Right hindlimb (tissue), 1 donor: ENCODE data around the gene MOK.

Source experiments
- DNase-seq: peaks from one replicate; pipeline ENCODE4 v3.0.0-alpha.2; 2018

Gene MOK

DNA sequence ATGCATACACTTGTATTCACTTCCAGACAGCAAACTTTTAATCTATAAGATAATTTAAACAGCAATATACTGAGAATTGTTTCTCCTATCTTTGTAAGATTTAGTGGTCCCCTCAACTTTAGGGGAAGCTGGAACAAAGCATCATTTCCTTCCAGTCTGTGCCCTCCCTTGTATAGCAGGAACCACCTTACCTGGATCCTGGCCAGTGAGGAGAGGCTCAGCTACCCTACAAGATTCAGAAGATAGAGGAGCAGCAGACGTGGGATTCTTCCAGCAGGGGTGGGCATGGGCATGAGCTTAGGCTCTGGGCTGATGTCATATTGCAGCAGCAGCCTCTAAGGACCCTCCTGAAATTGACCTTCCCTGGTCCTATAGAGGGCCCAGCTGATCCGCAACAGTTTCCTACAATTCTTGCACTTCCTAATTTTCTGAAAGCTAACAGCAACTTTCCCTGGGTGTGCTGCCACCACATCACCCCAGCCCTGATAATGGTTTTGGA, 21.3 kb downstream of the MOK start:
- DNase-seq = no peak

DNA sequence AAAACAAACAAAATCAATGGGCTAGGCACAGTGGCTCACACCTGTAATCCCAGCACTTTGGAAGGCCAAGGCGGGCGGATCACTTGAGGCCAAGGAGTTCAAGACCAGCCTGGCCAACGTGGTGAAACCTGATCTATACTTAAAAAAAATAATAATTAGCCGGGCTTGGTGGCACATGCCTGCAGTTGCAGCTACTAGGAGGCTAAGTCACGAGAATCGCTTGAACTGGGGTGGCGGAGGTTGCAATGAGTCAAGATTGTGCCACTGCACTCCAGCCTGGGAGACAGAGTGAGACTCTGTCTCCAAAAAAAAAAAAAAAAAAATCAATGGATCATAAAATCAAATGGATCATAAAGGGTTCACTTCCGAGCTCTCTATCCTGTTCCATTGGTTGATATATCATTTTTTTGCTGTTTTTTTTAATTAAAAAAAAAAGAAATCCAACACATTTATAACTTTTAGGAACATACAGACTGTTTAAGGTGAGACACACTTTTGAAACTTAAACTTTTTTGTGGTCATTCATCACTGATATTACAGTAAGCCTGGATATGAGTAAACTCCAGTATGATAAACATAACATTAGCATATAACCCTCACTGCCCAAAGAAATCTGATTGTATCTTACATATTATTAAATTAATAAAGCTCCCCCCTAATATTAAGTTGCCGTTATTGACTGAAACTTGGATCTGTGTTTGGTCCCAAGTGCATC, 22.1 kb downstream of the MOK start:
- no peak for DNase-seq

DNA sequence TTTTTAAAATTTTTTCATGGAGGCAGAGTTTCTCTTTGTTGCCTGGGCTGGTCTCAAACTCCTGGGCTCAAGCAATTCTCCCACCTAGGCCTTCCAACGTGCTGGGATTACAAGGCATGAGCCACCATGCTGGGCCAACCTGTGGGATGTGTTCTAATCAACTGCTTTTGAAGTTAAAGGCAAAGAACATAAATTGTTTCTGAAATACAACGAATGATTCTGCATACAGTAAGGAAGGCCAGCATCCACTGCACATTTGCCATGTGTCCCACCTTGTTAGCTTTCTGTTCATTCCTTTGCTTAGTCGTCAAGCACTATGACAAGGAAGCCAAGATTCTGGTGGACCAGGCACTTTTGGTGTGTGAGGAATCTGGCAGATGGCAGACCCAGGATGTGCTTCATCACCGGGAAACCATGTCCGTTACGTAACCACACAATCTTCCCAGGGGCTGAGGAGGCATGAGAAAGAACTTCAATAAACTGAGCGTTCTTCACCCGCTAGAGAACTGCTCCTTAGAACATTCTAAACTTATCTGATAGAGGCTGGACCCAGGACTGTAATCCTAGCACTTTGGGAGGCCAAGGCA, 24.5 kb downstream of the MOK start:
- no peak for DNase-seq

DNA sequence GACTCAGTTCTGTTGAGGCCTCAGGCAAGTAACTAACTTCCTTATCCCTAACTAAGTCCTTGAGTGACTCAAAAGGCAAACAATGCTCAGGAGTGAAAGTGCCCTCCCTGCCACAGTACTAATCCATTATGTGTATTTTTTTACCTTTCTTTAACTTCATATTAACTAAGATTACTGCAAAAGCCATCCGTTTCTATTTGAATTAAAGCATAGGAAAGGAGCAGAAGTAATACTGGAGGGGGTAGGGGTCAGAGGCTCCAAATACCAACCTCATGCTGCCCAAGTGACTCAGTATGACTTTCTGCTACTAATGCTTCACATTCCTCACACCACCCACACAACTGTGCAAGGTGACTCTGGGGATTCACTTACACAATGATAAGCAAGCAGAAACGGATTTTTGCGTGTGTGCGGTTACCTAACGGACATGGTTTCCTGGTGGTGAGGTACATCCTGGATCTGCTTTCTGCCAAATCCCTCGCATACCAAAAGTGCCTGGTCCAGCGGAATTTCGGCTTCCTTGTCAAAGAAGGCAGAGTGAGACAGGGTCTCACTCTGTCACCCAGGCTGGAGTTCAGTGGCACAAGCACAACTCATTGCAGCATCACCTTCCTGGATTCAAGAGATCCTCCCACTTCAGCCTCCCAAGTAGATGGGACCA, 25.1 kb downstream of the MOK start:
- DNase-seq = no peak

DNA sequence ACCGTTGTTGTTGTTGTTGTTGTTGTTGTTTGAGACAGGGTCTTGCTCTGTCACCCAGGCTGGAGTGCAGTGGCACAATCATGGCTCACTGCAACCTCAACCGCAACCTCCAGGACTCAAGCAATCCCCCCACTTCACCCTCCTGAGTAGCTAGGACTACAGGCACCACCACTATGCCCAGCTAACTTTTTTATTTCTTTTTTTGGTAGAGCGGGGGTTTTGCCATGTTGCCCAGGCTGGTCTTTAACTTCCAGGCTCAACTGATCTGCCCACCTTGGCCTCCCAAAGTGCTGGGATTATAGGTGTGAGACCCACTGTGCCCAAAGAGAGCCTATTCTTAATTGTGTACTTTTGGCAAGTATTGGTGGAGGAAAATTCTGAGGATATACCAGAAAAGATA, 25.7 kb downstream of the MOK start:
- no peak for DNase-seq

DNA sequence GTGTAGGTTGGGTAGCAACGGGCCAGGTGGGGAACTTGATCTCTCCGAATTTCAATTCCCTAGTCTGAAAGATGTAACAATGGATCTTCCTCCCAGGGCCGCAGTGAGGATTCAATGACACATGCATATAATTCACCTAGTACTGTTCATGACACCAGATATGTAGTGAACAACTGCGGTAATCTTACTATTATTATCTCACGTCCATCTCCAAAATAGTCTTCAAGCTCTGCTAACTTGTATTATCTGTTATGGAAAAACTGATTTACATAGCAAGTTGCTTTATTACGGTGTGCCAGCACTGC, 26.4 kb downstream of the MOK start:
- no peak for DNase-seq

DNA sequence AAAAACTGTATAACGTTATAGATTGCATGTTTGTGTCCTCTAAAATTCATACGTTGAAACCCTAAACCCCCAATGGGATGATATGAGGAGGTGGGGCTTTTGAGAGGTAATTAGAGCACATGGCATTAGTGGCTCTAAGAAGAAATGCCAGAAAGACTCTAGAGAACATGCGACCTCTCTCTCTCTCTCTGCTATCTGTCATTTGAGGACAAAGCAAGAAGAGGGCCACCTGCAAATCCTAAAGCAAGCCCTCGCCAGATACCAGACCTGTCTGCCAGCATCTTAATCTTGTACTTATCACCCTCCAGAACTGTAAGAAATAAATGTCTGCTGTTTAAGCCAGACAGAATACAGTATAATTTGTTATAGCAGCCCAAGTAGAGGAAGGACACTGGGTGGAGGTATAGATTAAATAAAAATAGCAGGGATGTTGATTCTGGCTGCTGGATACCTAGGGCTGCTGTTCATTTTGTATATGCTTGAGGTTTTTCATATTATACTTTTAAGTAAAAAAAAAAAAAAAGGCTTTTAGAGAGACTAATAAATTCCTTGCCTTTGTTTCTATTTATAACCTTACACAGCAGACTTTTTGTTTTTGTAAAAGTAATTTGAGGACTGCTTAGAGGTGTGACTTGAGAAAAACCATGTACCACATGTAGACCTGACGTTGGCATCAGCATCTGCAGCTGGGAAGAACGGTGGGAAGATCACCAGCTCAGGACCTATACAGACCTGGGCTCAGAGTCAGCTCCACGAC, 26.9 kb downstream of the MOK start:
- DNase-seq = no peak

DNA sequence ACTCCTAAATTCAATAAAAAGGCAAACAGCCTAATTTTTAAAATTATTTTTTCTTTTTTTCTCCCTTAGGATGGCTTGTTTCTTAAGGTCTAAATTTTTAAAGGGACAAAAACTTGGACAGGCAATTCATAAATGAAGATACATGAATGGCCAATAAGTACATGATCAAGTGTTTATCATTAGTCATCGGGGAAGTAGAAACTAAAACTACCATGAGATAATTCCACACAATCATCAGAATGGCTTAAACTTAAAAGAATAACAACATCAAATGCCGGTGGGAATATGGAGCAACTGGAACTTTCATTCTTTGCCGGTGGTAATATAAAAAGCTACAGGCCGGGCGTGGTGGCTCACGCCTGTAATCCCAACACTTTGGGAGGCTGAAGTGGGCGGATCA, 29.1 kb downstream of the MOK start:
- no peak for DNase-seq

DNA sequence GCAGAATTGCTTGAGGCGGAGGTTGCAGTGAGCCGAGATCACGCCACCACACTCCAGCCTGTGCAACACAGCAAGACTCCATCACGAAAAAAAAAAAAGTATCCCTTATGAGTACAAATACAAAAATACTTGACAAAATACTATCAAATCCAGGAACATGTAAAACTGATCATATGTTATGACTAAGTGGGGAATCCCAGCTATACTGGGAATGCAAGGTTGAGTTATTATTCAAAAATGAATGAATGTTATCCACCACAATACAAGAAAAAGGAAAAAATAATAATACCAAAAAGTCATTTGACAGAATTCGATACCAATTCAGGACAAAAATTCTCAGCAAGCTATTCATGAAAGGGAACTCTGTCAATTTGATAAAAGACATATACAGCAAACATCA, 32.6 kb downstream of the MOK start:
- DNase-seq = no peak

DNA sequence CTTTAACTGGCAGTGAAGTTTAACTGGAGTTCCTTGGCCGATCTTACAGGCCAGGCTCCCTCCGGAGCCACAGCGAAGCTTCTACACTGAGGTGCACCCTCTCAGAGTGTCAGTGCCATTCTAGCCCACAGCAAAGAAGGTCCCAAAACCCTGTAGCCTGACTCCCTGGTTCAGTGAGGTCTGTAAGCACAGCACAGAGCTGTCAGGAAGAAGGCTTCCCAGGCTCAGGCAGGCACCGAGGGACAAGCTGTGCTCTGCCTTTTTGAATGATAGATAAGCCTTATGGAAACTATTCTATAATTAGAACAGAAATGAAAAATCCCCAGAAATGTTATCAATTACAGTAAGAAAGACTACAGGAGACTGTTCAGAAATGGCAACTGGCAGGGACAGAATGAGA, 40.2 kb downstream of the MOK start:
- DNase-seq = no peak

DNA sequence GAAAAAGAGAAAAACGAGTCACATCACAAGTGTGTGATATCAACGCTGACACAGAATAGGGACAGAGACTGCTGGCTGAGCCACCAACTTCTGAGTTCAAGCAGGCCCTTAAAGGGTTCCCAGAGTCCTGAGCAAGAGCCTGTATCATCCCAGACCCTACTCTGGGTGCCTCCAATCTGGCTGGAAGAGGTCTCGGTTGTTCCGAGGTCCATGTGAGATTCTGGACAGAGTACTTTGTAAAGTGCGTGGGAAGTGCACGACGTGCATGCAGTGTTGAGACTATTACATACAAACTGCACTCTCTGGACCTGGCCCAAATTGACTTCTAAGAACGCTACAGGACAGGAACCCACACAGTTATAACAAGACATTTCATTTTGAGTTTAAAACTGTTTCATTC, 40.6 kb downstream of the MOK start:
- DNase-seq = no peak

DNA sequence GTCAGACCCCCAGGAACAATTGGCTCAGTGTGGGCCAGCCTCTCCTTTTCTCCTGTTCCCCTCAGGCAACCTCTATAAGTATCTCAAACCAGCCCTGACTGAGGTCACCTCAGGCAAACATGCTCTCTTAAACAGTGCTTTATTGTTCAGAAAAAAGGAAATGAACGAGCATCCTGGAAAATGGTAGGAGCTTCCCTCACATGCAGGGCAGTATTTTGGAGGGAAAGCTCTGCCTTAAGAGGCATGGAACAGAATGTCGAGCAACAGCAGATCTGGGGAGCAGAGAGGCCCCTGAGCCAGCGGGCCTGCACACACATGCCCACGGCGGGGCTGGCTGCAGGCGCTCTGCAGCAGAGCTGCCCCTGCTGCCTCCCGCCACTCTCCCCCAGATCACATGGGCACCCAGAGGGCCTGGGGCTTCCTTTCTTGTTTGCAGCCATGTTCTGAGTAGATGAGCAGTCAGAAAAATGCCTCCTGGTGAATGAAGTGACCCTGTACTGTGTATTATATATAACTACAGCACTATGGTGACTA, 42.0 kb downstream of the MOK start:
- DNase-seq = no peak

DNA sequence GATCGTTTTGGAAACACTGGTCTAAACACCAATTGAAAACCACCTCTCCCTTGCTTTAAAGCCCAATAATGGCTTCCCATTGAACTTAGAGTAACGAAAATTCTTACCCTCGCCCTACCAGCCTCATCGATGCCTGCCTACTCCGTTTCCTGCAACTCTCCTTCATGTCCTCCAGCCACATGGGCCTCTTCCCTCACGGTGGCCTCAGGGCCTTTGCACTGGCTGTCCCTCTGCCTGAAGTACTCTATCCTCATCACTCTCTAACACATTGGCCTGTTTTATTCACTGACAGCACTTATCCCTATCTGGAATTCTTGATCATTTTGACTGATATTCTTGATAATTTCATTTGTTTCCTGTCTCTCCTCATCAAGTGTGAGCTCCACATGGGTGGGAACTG, 46.8 kb downstream of the MOK start:
- DNase-seq = no peak

DNA sequence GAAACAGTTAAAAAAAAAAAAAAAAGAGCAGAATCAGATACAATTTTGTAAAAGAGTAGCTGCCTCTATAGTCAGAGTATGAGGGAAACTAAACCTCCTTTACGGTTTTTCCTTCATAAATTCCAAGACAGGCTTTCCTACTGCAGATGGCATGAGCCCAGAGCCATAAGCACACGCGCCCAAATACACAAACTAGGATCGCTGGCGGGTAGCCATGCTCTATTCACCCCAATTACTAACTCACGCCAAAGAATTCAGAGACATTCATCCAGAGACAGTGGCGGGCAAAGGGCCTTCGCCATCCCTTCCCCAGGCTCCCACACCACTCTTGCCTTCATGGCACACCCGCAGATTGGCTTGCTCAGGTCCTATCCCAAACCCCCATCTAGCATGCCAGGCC, 48.2 kb downstream of the MOK start:
- DNase-seq = no peak

DNA sequence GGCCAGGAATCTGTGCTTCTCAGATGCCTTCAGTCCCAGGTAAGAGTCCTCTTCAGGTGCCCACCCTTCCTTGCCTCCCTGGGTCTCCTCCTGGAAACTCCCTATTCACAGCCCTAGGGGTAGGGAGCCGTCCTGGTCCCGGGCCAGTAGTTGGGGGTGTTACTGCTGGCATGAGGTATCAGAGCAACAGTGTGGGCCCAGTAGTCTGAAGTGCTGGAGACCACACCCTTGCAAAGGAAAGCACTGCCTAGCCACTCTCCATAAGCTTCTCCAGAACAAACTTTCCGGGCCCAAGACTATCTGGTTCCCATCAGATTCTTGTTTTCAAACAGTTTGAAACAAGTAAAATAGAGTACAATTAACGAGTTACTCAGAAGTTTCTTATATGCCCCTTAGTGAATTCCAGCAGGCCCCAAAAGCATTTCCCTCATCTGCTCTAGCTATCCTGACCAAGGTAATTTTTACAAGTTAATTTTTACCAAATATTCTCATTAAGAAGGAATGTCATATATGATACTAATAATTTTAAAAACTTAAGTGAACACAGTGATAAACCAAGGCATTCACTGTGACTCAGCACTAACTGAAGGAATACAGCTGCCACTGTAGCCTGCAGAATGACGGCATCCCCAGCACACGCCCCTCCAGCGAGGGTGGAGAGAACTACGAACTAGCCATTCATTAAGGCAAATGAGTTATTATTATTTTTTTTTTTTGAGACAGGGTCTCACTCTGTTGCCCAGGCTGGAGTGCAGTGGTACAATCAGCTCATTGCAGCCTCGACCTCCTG, 49.4 kb downstream of the MOK start:
- no peak for DNase-seq

DNA sequence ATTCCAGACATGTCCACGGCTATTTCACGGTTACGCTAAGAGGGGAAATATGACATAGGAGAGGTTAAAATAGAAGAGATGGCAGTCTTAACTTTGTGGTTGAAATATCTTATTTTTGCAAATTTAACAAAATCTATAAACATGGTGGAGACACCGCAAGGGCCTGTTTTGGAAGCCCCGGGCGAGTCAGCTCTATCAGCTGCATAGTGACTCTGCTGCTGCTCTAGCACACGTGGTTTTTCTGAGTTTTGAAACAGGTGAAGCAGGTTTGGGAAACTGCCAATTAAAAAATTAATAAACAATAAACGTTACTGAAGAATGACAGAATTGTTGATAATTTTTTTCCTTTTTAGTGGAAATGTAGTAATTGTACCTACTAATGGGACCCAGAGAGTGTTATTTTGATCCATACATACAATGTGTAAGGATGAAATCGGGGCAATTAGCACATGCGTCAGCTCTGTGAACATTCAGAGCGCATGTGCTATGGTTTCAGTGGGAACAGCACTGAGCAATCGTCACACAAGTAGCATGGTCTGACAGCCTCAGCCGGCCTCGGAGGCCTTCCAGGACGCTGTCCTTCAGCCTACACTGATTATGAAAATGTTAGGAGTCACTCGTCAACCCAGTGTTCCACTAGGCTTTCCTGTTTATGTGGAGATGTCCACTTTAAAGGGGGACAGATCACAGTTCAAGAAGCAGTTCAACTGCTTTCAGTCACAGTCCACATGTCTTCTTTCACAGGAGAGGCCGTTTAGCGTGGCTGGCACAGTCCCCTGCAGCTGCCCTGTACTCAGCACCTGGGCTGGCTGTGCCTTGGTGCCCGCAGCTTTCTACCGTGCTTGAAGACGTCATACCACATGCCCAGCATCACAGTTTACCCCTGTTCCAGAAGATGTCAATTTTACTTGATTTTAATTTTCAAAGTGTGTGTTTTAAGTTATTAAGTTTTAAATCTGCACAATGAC, 51.8 kb downstream of the MOK start:
- DNase-seq = no peak

DNA sequence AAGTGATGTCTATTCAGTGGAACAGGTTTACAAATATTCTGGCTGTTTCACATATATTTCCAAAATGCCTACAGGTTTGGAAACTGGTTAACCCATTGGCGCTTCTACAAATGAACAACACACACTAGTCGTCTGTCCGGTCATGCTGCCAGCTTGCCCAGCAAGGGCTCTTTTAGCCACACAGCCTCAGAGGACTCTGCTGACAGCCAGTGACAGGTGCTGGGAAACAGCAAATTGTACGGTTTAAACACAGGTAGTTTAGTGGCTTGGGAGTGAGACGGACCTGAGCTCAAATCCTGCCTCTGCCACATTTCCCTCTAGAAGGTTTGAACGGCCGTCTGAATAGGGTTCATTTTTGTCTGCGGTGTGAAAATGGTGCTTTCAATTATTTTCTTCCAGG, 53.8 kb downstream of the MOK start:
- no peak for DNase-seq

DNA sequence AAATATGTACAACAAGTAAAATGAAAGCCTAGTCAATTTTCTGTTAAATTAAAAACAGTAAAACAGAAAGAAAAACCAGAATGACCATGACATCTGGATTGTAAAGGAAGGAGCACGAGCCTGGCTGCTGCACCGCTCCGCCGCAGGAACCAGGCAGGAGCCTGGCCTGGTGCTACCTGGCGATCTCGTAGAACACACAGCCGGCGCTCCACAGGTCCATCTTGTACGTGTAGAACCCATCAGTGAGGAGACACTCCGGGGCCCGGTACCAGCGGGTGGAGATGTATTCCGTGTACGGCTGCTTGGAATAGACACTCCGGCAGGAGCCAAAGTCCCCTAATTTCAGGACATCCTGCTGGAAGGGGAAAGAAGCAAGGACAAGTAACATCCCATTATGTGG, 54.3 kb downstream of the MOK start:
- no peak for DNase-seq

DNA sequence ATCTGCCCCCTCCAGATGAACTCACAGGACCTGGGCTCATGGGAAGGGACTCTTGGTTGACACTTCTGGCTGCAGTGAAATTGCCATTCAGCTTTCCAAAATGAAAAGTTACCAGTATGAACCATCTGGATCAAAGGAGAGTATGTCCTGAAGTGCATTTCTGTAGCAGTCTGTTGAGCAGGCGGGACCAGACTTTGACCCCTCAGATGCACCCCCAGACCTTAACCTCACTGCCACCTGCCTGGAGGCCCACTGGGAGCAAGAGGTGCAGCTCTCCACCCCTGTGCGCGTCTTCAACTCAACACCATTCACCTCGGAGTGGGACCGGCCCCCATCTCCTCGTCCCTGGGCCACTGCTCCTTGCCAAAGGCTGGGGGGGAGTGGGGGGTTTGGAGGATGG, 55.0 kb downstream of the MOK start:
- no peak for DNase-seq

DNA sequence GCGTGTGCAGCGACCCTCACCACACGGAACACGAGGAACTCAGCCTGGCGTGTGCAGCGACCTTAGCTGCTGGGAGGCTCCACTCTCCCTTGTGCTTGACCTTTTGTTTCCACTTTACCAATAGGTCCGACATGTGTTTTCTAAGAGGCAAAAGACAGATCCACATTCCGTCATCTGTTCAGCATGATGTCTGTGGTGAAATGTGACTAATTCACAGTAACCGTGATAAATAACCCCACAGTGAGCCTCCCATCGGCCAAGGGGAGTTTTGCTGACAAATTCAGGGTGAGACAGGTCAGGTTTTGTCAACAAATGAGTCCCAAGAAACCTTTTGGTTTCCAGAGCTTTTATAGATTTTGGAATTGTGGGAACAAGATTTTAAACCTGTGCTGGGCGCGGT, 55.9 kb downstream of the MOK start:
- no peak for DNase-seq

DNA sequence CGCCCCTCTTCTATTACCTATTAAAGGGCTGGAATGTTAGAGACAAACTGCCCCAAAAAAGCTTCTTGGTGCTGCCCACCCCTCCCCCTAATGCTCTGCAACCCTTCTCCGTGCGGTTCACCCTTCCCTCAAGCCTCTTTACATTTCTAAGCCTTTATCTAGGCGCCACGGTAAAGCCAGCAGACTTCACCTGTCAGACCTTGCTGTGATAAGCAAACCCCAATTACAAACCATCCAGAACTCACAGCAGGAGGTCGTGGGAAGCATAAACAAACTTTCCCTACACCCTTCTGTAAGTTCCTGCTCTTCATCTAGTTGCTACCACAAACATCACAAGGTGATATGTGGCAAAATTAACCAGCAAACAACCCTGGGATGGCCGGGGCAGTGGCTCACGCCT, 56.8 kb downstream of the MOK start:
- no peak for DNase-seq

DNA sequence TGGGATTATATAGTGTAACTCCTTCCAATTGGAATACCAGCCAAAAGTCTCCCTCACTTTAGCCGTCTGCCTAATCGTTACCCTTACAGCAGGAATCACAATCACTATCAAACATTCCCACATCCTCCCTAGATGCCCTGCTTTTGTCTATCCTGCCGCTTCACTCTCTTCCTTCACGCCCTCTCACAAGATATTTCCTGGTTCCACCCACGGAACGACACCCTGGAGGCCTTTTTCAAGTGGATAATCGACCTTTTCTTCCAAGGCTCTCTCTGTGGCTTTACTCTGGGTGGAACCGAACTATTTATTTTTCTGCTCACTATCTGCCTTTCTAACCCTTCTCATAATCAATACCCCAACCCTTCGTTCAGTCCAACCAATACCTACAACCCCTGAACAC, 58.9 kb downstream of the MOK start:
- DNase-seq = no peak
